Liver (tissue), 9 donors: ENCODE data around the gene LSG1. TPM values are rescaled to one million over a fixed set of nuclear protein-coding genes. Genes with fewer than 3 reads are reported as not detected.

Experiments used
- DNase-seq: peaks from one replicate; pipeline ENCODE4 v3.0.0-alpha.2; 2017; ENCODE audit warnings: low spot score
- H3K27ac ChIP-seq, 2 donors: one replicate each; pipeline ENCODE4 v1.7.0; 2013; ENCODE audit warnings: inconsistent platforms in 2 of 2, low read length in 2 of 2, control low read depth in 1 of 2, low read depth in 1 of 2, mild to moderate bottlenecking in 1 of 2
- H3K27me3 ChIP-seq, 4 donors: one replicate each; pipeline versions ENCODE4 v1.6.1 to v1.7.0; 2013; ENCODE audit warnings: low read length in 3 of 4, inconsistent platforms in 1 of 4, mild to moderate bottlenecking in 1 of 4, moderate library complexity in 1 of 4; ENCODE audit not compliant: control insufficient read depth in 4 of 4, insufficient read depth in 4 of 4
- H3K36me3 ChIP-seq, 4 donors: one replicate each; pipeline versions ENCODE4 v1.6.1 to v1.7.0; 2013; ENCODE audit warnings: low read length in 3 of 4, mild to moderate bottlenecking in 3 of 4, low read depth in 1 of 4, moderate library complexity in 1 of 4; ENCODE audit not compliant: control insufficient read depth in 4 of 4, insufficient read depth in 3 of 4
- H3K4me1 ChIP-seq, 4 donors: one replicate each; pipeline versions ENCODE4 v1.6.1 to v1.7.0; 2013; ENCODE audit warnings: low read length in 3 of 4, mild to moderate bottlenecking in 3 of 4, moderate library complexity in 1 of 4; ENCODE audit not compliant: control insufficient read depth in 4 of 4, insufficient read depth in 4 of 4
- H3K4me3 ChIP-seq, 3 donors: one replicate each; pipeline versions ENCODE4 v1.6.1 to v1.7.0; 2013; ENCODE audit warnings: low read length in 3 of 3, control low read depth in 1 of 3, low read depth in 1 of 3, mild to moderate bottlenecking in 1 of 3
- H3K9ac ChIP-seq, 2 donors: one replicate each; pipeline ENCODE4 v1.7.0; 2013; ENCODE audit warnings: low read length in 2 of 2, mild to moderate bottlenecking in 2 of 2, moderate library complexity in 2 of 2, control low read depth in 1 of 2, low read depth in 1 of 2
- H3K9me3 ChIP-seq, 4 donors: one replicate each; pipeline versions ENCODE4 v1.6.1 to v1.7.0; 2013; ENCODE audit warnings: low read length in 3 of 4; ENCODE audit not compliant: control insufficient read depth in 4 of 4
- ATF3 ChIP-seq: IDR thresholded peaks from 2 replicates; pipeline ENCODE4 v1.6.1; 2016; ENCODE audit warnings: antibody characterized with exemption
- CTCF ChIP-seq: fragments of 150-350 bp; IDR thresholded peaks from 2 replicates; pipeline ENCODE4 v1.5.1; 2017; ENCODE audit warnings: improper control_type of control experiment, low read depth, low read length; ENCODE audit not compliant: missing input control
- EGR1 ChIP-seq, 2 donors: IDR thresholded peaks; 2 replicates each; pipeline ENCODE4 v1.6.1; 2016 to 2018; ENCODE audit warnings: antibody characterized with exemption in 2 of 2, low read depth in 2 of 2
- FOXA1 ChIP-seq: IDR thresholded peaks from 2 replicates; pipeline ENCODE4 v1.6.1; 2016; ENCODE audit warnings: antibody characterized with exemption
- FOXA2 ChIP-seq: IDR thresholded peaks from 2 replicates; pipeline ENCODE4 v1.6.1; 2016; ENCODE audit warnings: antibody characterized with exemption
- GABPA ChIP-seq, 2 donors: IDR thresholded peaks in 1 of 2; conservative IDR thresholded peaks in 1 of 2; 2 replicates each; pipeline ENCODE4 v1.6.1; 2016; ENCODE audit warnings: antibody characterized with exemption in 2 of 2, mild to moderate bottlenecking in 1 of 2, moderate library complexity in 1 of 2
- HNF4A ChIP-seq, 2 donors: conservative IDR thresholded peaks; 2 replicates each; pipeline ENCODE4 v1.6.1; 2016; ENCODE audit warnings: antibody characterized with exemption in 2 of 2, mild to moderate bottlenecking in 2 of 2
- HNF4G ChIP-seq: IDR thresholded peaks from 2 replicates; pipeline ENCODE4 v1.6.1; 2016; ENCODE audit warnings: antibody characterized with exemption
- JUND ChIP-seq, 2 donors: IDR thresholded peaks; 2 replicates each; pipeline ENCODE4 v1.6.1; 2016; ENCODE audit warnings: antibody characterized with exemption in 2 of 2
- MAX ChIP-seq: IDR thresholded peaks from 2 replicates; pipeline ENCODE4 v1.6.1; 2016; ENCODE audit warnings: antibody characterized with exemption
- NR2F2 ChIP-seq: IDR thresholded peaks from 2 replicates; pipeline ENCODE4 v1.6.1; 2016; ENCODE audit warnings: antibody characterized with exemption
- RAD21 ChIP-seq, 2 donors: IDR thresholded peaks; 2 replicates each; pipeline ENCODE4 v1.6.1; 2016; ENCODE audit warnings: antibody characterized with exemption in 2 of 2, mild to moderate bottlenecking in 2 of 2
- REST ChIP-seq: IDR thresholded peaks from 2 replicates; pipeline ENCODE4 v1.6.1; 2016; ENCODE audit warnings: antibody characterized with exemption, mild to moderate bottlenecking
- RXRA ChIP-seq, 2 donors: IDR thresholded peaks; 2 replicates each; pipeline ENCODE4 v1.6.1; 2017 to 2018; ENCODE audit warnings: antibody characterized with exemption in 2 of 2, mild to moderate bottlenecking in 1 of 2
- SP1 ChIP-seq: IDR thresholded peaks from 2 replicates; pipeline ENCODE4 v1.6.1; 2018; ENCODE audit warnings: antibody characterized with exemption, mild to moderate bottlenecking
- TAF1 ChIP-seq: conservative IDR thresholded peaks from 2 replicates; pipeline ENCODE4 v1.6.1; 2016; ENCODE audit warnings: antibody characterized with exemption, mild to moderate bottlenecking
- YY1 ChIP-seq: IDR thresholded peaks from 2 replicates; pipeline ENCODE4 v1.6.1; 2016; ENCODE audit warnings: antibody characterized with exemption, mild to moderate bottlenecking
- ZBTB33 ChIP-seq: IDR thresholded peaks from 2 replicates; pipeline ENCODE4 v1.6.1; 2016; ENCODE audit warnings: antibody characterized with exemption
- WGBS: extraction: QIAGEN DNeasy Blood & Tissue Kit; methylation state at CpG from one replicate; pipeline ENCODE4 v1.1.7; 2013; 5-methylcytosine and 5-hydroxymethylcytosine counted together
- polyA plus RNA-seq, 2 donors: library from polyadenylated mRNA; stranded (reverse) in 1 of 2; unstranded in 1 of 2; fragments of 200-250 nt in 1 of 2; fragments of >200 nt in 1 of 2; fragmentation: Nextera tagmentation in 1 of 2; extraction: Ambion mirVana in 1 of 2; gene quantifications; one replicate each; pipeline versions ENCODE4 v1.2.1 to v1.2.3, GENCODE V29; 2013 to 2015
- total RNA-seq, 2 donors: library from RNA; depleted of rRNA; stranded (reverse); fragments of >200 nt; gene quantifications; one replicate each; pipeline ENCODE4 v1.2.3, GENCODE V29; 2014
- donor health status: healthy.
- donor health status: healthy.
- donor health status: healthy.
- donor health status: healthy.
- donor health status: healthy.

Gene LSG1
- 10 to 100 TPM; 21.3 to 38.5 TPM for total RNA-seq
- polyA plus RNA-seq: 10 to 100 TPM; 13.6 to 22.8 TPM

GRCh38 chr3:194671900-194672808, at the start of gene LSG1:
TSS of gene LSG1 (minus strand) at chr3:194672191. CDS start at chr3:194672162, 29 bp downstream.
- WGBS: under 1% methylated on average over 57 of the region's 57 CpGs
- peak within 1 kb of the TSS; percentile 67 to 96 for H3K9ac ChIP-seq
- TF ChIP-seq RXRA (IDR thresholded peaks at IDR 0.05) (peak; percentile 34 to 38), JUND (IDR thresholded peaks at IDR 0.05) (peak in 1 of 2 donors; percentile 22), MAX (peak; percentile 92), ZBTB33 (peak; percentile 65), HNF4A (conservative IDR thresholded peaks at IDR 0.05) (peak; percentile 13 to 29), NR2F2 (peak; percentile 12), RAD21 (IDR thresholded peaks at IDR 0.05) (peak; percentile 50 to 58), HNF4G (peak; percentile 14), SP1 (peak; percentile 79), EGR1 (IDR thresholded peaks at IDR 0.05; ENCODE audit: low read depth in 2 of 2) (peak; percentile 83 to 93), FOXA2 (no peak), FOXA1 (no peak), TAF1 (peak; percentile 61), ATF3 (peak; percentile 23), CTCF (no peak), GABPA (IDR thresholded peaks at IDR 0.05 in 1 of 2, conservative IDR thresholded peaks at IDR 0.05 in 1 of 2) (peak; percentile 97), YY1 (peak; percentile 98), REST (peak; percentile 72)
- H3K4me3 ChIP-seq: peak within 1 kb of the TSS; percentile 74 to 100 (median 91)
- peaks cover 0 to 14% (median 8%) of the 10 kb centered on the region in 4 donors for H3K36me3 ChIP-seq
- peak within 1 kb of the TSS; percentile 77 to 78 for H3K27ac ChIP-seq
- peaks cover 7 to 27% (median 22%) of the 10 kb centered on the region in 4 donors for H3K4me1 ChIP-seq
- no peaks in the 10 kb centered on the region for H3K27me3 ChIP-seq
- H3K9me3 ChIP-seq: no peaks in the 10 kb centered on the region
- DNase-seq: peak; percentile 92
